ENCODE data around the gene SEPHS2. TPM values are rescaled to one million over a fixed set of nuclear protein-coding genes. Genes with fewer than 3 reads are reported as not detected.

Gene SEPHS2
- total and polyA plus RNA-seq, 2 donors (not counting 3 experiments of a cell fraction or from before 2014, with no cell fraction given), result 22.9 to 32.8 TPM

GRCh38 chr16:30399435-30400186, 46.1 kb downstream of the SEPHS2 start:
- FAIRE-seq (peak; percentile 31), DNase-seq (ENCODE audit: low read depth, low spot score) (no peak)
- Histone ChIP-seq H4K20me1 (replicated peaks; ENCODE audit: control insufficient read depth, extremely low read depth, insufficient read depth, low read length) (no peaks in the 10 kb centered on the region), H2AFZ (ENCODE audit: low read depth, low read length) (peak overlapping the region; percentile 23), H3K27ac (ENCODE audit: insufficient read depth, low read depth, low read length) (peak overlapping the region; percentile 89), H3K4me2 (ENCODE audit: insufficient read depth, low read length) (peak overlapping the region; percentile 92), H3K9me1 (replicated peaks; ENCODE audit: control insufficient read depth, extremely low read depth, insufficient read depth, low read length) (no peaks in the 10 kb centered on the region), H3K9ac (replicated peaks; ENCODE audit: extremely low read depth, insufficient read depth, low read length) (peak overlapping the region; percentile 83), H3K79me2 (ENCODE audit: control insufficient read depth, insufficient read depth, low read length) (peaks cover 9% of the 10 kb centered on the region), H3K4me1 (ENCODE audit: control insufficient read depth, extremely low read depth, insufficient read depth, low read length) (peaks cover 17% of the 10 kb centered on the region), H3K9me3 (replicated peaks; ENCODE audit: control insufficient read depth, insufficient read depth, low read length) (no peaks in the 10 kb centered on the region), H3K4me3 (replicated peaks in 1 of 3; ENCODE audit: insufficient read depth in 1 of 3, low read depth in 1 of 3, low read length in 3 of 3) (peak overlapping the region in 2 of 3 experiments; percentile 23 to 60), H3K36me3 (ENCODE audit: control insufficient read depth in 2 of 2, extremely low read depth in 1 of 2, insufficient read depth in 2 of 2, low read length in 2 of 2) (peaks cover 0 to 19% of the 10 kb centered on the region in 2 experiments), H3K27me3 (ENCODE audit: control insufficient read depth in 2 of 2, insufficient read depth in 2 of 2, low read length in 2 of 2) (no peaks in the 10 kb centered on the region)
- dilution Hi-C loops (cut with MboI; ENCODE audit: extremely low pct_ligation_motif_present, low sequenced_read_pairs), result no loop called here
- ChIA-PET POLR2A (interaction anchor here (0.7 kb wide), 1 partner anchor 21 kb away, joined by 4 read pairs; no protein-coding TSS in a partner anchor), CTCF (interaction anchor here (0.7 to 2.1 kb wide), 6 partner anchors 10 to 31 kb away, joined by 3 to 12 read pairs (median 4); partner anchors contain the start of genes DCTPP1 and TBC1D10B)
- TF ChIP-seq POLR2AphosphoS5 (IDR thresholded peaks at IDR 0.05; ENCODE audit: insufficient read depth, low read depth, low read length) (no peak), POLR2A (IDR thresholded peaks at IDR 0.05; ENCODE audit: low read depth, low read length) (no peak), JUN (IDR thresholded peaks at IDR 0.05; ENCODE audit: borderline replicate concordance, insufficient read depth, insufficient read length, low read depth) (no peak), MYC (IDR thresholded peaks at IDR 0.05; ENCODE audit: low read depth, low read length) (no peak)
- intact Hi-C loops (cut with micrococcal nuclease), result loop anchor here (1.0 to 10.0 kb wide), 6 partner anchors 10 to 305 kb away; partner anchors contain the start of genes TBC1D10B, TBX6 and YPEL3
- BruUV-seq (replicated peaks), result TSS peak; percentile 70

DNA sequence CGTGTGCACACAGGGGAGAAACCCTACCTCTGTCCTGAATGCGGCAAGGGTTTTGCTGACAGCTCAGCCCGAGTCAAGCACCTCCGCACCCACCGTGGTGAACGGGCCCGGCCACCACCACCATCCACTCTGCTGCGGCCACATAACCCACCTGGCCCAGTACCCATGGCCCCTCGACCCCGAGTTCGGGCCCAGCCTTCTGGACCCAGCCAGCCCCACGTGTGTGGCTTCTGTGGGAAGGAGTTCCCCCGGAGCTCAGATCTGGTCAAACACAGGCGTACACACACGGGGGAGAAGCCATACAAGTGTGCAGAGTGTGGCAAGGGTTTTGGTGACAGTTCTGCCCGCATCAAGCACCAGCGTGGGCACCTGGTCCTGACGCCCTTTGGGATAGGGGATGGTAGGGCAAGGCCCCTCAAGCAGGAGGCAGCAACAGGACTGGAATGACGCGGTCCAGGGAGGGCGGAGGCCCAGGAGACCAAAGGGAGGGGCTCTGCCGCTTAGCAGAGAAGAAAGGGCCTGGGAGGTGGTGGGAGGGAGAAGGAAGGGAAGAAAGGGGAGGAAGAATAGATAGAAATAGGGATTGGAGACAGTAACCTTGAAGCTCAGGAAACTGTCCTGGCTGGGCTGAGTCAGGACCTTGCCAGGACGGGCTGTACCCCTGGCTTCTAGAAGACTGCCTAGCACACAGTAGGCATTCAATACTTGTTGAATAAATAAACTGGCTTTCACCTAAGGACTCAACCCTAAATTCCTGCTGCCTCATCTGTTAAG, 46.8 kb downstream of the SEPHS2 start:
- Histone ChIP-seq H3K27me3 (ENCODE audit: control insufficient read depth in 2 of 2, insufficient read depth in 2 of 2, low read length in 2 of 2) (no peaks in the 10 kb centered on the region), H3K36me3 (ENCODE audit: control insufficient read depth in 2 of 2, extremely low read depth in 1 of 2, insufficient read depth in 2 of 2, low read length in 2 of 2) (peaks cover 0 to 19% of the 10 kb centered on the region in 2 experiments), H3K9ac (replicated peaks; ENCODE audit: extremely low read depth, insufficient read depth, low read length) (no peak overlapping the region), H3K9me3 (replicated peaks; ENCODE audit: control insufficient read depth, insufficient read depth, low read length) (no peaks in the 10 kb centered on the region), H3K27ac (ENCODE audit: insufficient read depth, low read depth, low read length) (peak overlapping the region; percentile 89), H3K79me2 (ENCODE audit: control insufficient read depth, insufficient read depth, low read length) (peaks cover 9% of the 10 kb centered on the region), H3K4me3 (replicated peaks in 1 of 3; ENCODE audit: insufficient read depth in 1 of 3, low read depth in 1 of 3, low read length in 3 of 3) (no peak overlapping the region), H3K4me1 (ENCODE audit: control insufficient read depth, extremely low read depth, insufficient read depth, low read length) (peaks cover 21% of the 10 kb centered on the region), H3K9me1 (replicated peaks; ENCODE audit: control insufficient read depth, extremely low read depth, insufficient read depth, low read length) (no peaks in the 10 kb centered on the region), H2AFZ (ENCODE audit: low read depth, low read length) (no peak overlapping the region), H3K4me2 (ENCODE audit: insufficient read depth, low read length) (no peak overlapping the region), H4K20me1 (replicated peaks; ENCODE audit: control insufficient read depth, extremely low read depth, insufficient read depth, low read length) (no peaks in the 10 kb centered on the region)
- no TSS peak for BruUV-seq (replicated peaks)
- no peak for FAIRE-seq
- dilution Hi-C loops (cut with MboI; ENCODE audit: extremely low pct_ligation_motif_present, low sequenced_read_pairs), result no loop called here
- ChIA-PET CTCF (interaction anchor here (1.0 to 2.1 kb wide), 4 partner anchors 11 to 31 kb away, joined by 4 to 12 read pairs (median 6); partner anchors contain the start of genes DCTPP1 and TBC1D10B), POLR2A (no interaction called here)
- no peak for DNase-seq (ENCODE audit: low read depth, low spot score)
- intact Hi-C loops (cut with micrococcal nuclease), result no loop called here
- TF ChIP-seq POLR2A (IDR thresholded peaks at IDR 0.05; ENCODE audit: low read depth, low read length) (no peak), CTCF (IDR thresholded peaks at IDR 0.05; ENCODE audit: extremely low read depth in 1 of 2, insufficient read depth in 1 of 2, low read depth in 1 of 2, low read length in 2 of 2) (no peak), MYC (IDR thresholded peaks at IDR 0.05; ENCODE audit: low read depth, low read length) (no peak)
